ENCODE measurements around the gene CRK. TPM values are rescaled to one million over a fixed set of nuclear protein-coding genes. Genes with fewer than 3 reads are reported as not detected.

The CRK gene
- total and polyA plus RNA-seq, 10 of the 15 experiments (the other 5 are each of a cell fraction or from before 2014, with no cell fraction given) = 11.1 to 23.8 (median 20.5) TPM

GRCh38 chr17:1455797-1456599 lies at the start of gene CRK (continued):
- no peak; the same call in 1 of the 2 replicates for TF ChIP-seq MXI1 (IDR thresholded peaks at IDR 0.05; ENCODE audit: low read depth, low read length)
- TF ChIP-seq CHD2 (IDR thresholded peaks at IDR 0.05; ENCODE audit: borderline replicate concordance, low read depth, low read length) = peak; percentile 82
- 0 out of 2 replicates have a peak, but pooled peaks have one; percentile 22 for TF ChIP-seq RCOR1 (conservative IDR thresholded peaks at IDR 0.05; ENCODE audit: low read depth, low read length)
- TF ChIP-seq REST (IDR thresholded peaks at IDR 0.05; ENCODE audit: low read depth, low read length) = 0 out of 2 replicates have a peak, but pooled peaks have one; percentile 7
- peak; percentile 97 for TF ChIP-seq NKRF (conservative IDR thresholded peaks at IDR 0.05)
- TF ChIP-seq USF2 (IDR thresholded peaks at IDR 0.05; ENCODE audit: borderline replicate concordance, low read depth, low read length) = no peak
- peak; percentile 73 for TF ChIP-seq BCLAF1 (IDR thresholded peaks at IDR 0.05)
- TF ChIP-seq SUPT20H (IDR thresholded peaks at IDR 0.05; ENCODE audit: borderline replicate concordance, control insufficient read depth, low read depth, low read length) = no peak
- peak; percentile 90 for TF ChIP-seq RELA (IDR thresholded peaks at IDR 0.05; ENCODE audit: borderline replicate concordance, partially characterized antibody)
- TF ChIP-seq YY1 (IDR thresholded peaks at IDR 0.05; ENCODE audit: low read depth, low read length) = peak; percentile 99
- peak; percentile 86 for TF ChIP-seq ELK1 (IDR thresholded peaks at IDR 0.05; ENCODE audit: low read depth, low read length)
- peak; percentile 100 for TF ChIP-seq ZNF592 (IDR thresholded peaks at IDR 0.05)
